PC-3 (cell line): ENCODE data around the gene TOM1L2. TPM values are rescaled to one million over a fixed set of nuclear protein-coding genes. Genes with fewer than 3 reads are reported as not detected.

ENCODE experiments used
- ATAC-seq: fragments of 200-7000 bp; cut with Tn5 transposase; 2 replicates; pipeline ENCODE4 v1.9.1; 2020; ENCODE audit warnings: mild to moderate bottlenecking, moderate library complexity
- BruUV-seq: library from RNA; stranded (reverse); fragments of 400-500 nt; replicated peaks from 2 replicates; lab custom pipeline; 2021; lab: Mats Ljungman, UMichigan
- CTCF ChIA-PET: fragments of 300-600 bp; sonication (Branson Sonifier 250); formaldehyde crosslinking; loops from one replicate; lab custom pipeline; 2022; ENCODE audit warnings: antibody characterized with exemption; lab: Charles Lee
- POLR2A ChIA-PET: fragments of 300-600 bp; sonication (Branson Sonifier 250); formaldehyde crosslinking; loops from one replicate; lab custom pipeline; 2022; ENCODE audit warnings: antibody characterized with exemption; ENCODE audit not compliant: unreplicated experiment; lab: Charles Lee
- DNase-seq: peaks from one replicate; pipeline ENCODE4 v3.0.0-alpha.2; 2015
- H2AFZ ChIP-seq: fragments of 300-600 bp; sonication (generic); 2 replicates; pipeline ENCODE4 v1.6.0; 2016; ENCODE audit warnings: antibody characterized with exemption, low read length
- H3F3A ChIP-seq: fragments of 300-600 bp; sonication (generic); one replicate; pipeline ENCODE4 v1.6.0; 2017; ENCODE audit warnings: antibody characterized with exemption, low read length, control low read depth, mild to moderate bottlenecking; ENCODE audit not compliant: unreplicated experiment
- H3K27ac ChIP-seq: fragments of 300-600 bp; sonication (generic); 2 replicates; pipeline ENCODE4 v1.5.1; 2016; ENCODE audit warnings: mild to moderate bottlenecking, low read length
- H3K27me3 ChIP-seq: fragments of 300-600 bp; sonication (generic); 2 replicates; pipeline ENCODE4 v1.6.1; 2016; ENCODE audit warnings: low read length, mixed read lengths
- H3K36me3 ChIP-seq: fragments of 300-600 bp; sonication (generic); 2 replicates; pipeline ENCODE4 v1.6.1; 2016; ENCODE audit warnings: low read depth, mixed run types, low read length, mixed read lengths
- H3K4me1 ChIP-seq: fragments of 300-600 bp; sonication (generic); 2 replicates; pipeline ENCODE4 v1.5.1; 2016; ENCODE audit warnings: low read length; ENCODE audit not compliant: insufficient read depth
- H3K4me2 ChIP-seq: fragments of 300-600 bp; sonication (generic); 2 replicates; pipeline ENCODE4 v1.6.0; 2016; ENCODE audit warnings: low read length
- H3K4me3 ChIP-seq: fragments of 300-600 bp; sonication (generic); 2 replicates; pipeline ENCODE4 v1.5.1; 2016; ENCODE audit warnings: mild to moderate bottlenecking, low read length, mixed read lengths
- H3K79me2 ChIP-seq: fragments of 300-600 bp; sonication (generic); 2 replicates; pipeline ENCODE4 v1.6.1; 2017; ENCODE audit warnings: low read length, mixed read lengths
- H3K9ac ChIP-seq: fragments of 300-600 bp; sonication (generic); 2 replicates; pipeline ENCODE4 v1.6.0; 2016; ENCODE audit warnings: mild to moderate bottlenecking, low read length
- H3K9me2 ChIP-seq: fragments of 300-600 bp; sonication (generic); replicated peaks from 2 replicates; pipeline ENCODE4 v1.6.1; 2016; ENCODE audit warnings: mixed run types, low read length, mixed read lengths
- H3K9me3 ChIP-seq: fragments of 300-600 bp; sonication (generic); 2 replicates; pipeline ENCODE4 v1.6.1; 2016; ENCODE audit warnings: low read length, mixed read lengths
- H4K20me1 ChIP-seq: fragments of 300-600 bp; sonication (generic); 2 replicates; pipeline ENCODE4 v1.6.1; 2016; ENCODE audit warnings: low read length, mixed read lengths
- EZH2 ChIP-seq: fragments of 300-600 bp; sonication (generic); IDR thresholded peaks from one replicate; pipeline ENCODE4 v1.6.1; 2017; ENCODE audit warnings: antibody characterized with exemption, mild to moderate bottlenecking, low read length; ENCODE audit not compliant: unreplicated experiment
- EZH2phosphoT487 ChIP-seq: fragments of 300-600 bp; sonication (generic); IDR thresholded peaks from 2 replicates; pipeline ENCODE4 v1.6.1; 2018; ENCODE audit warnings: mild to moderate bottlenecking, antibody characterized with exemption, low read length, borderline replicate concordance
- intact Hi-C: fragments of 100-400 bp; cut with micrococcal nuclease; formaldehyde crosslinking; loops from 2 replicates; pipeline ENCODE4 v1.9.0; 2023
- total RNA-seq: library from RNA; depleted of rRNA; stranded (reverse); fragments of >200 nt; gene quantifications from 2 replicates; pipeline ENCODE4 v1.2.3, GENCODE V29; 2014
- TF ChIP-seq, protein P1 (sequence below): fragments of 300-600 bp; sonication (generic); conservative IDR thresholded peaks from 2 replicates; pipeline ENCODE4 v1.5.1; 2017; ENCODE audit warnings: antibody characterized with exemption, low read depth, mild to moderate bottlenecking, low read length

TOM1L2 gene
- total RNA-seq, 1 experiment from 2014 or later = 53.3 TPM

DNA sequence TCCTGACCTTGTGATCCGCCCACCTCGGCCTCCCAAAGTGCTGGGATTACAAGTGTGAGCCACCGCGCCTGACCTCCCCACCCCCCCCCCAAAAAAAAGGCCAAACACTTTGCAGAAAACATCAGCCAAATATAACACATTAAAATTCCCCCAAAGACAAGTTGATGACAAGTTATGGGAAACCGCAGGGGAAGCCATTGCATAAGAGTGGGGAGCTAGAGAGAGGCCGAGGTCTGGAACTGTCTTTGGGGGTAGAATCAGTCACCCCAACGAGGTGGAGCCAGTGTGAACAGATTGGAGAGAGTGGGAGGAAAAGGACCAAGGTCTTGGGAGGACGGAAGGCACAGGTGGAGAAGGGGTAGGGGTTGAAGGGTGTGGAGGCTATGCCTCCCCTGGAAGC is 3.2 kb upstream of the TOM1L2 start:
- H3K9me2 ChIP-seq = no peaks in the 10 kb centered on the region
- H3K4me3 ChIP-seq = no peak overlapping the region
- no peak overlapping the region for H3K4me2 ChIP-seq
- no peak overlapping the region for H3K9ac ChIP-seq
- intact Hi-C loops = no loop called here
- no peaks in the 10 kb centered on the region for H3K36me3 ChIP-seq
- peaks cover 18% of the 10 kb centered on the region for H3K79me2 ChIP-seq
- TF ChIP-seq EZH2phosphoT487 (no peak), EZH2 (no peak)
- TF ChIP-seq, protein P1, sequence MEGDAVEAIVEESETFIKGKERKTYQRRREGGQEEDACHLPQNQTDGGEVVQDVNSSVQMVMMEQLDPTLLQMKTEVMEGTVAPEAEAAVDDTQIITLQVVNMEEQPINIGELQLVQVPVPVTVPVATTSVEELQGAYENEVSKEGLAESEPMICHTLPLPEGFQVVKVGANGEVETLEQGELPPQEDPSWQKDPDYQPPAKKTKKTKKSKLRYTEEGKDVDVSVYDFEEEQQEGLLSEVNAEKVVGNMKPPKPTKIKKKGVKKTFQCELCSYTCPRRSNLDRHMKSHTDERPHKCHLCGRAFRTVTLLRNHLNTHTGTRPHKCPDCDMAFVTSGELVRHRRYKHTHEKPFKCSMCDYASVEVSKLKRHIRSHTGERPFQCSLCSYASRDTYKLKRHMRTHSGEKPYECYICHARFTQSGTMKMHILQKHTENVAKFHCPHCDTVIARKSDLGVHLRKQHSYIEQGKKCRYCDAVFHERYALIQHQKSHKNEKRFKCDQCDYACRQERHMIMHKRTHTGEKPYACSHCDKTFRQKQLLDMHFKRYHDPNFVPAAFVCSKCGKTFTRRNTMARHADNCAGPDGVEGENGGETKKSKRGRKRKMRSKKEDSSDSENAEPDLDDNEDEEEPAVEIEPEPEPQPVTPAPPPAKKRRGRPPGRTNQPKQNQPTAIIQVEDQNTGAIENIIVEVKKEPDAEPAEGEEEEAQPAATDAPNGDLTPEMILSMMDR = no peak
- H4K20me1 ChIP-seq = no peaks in the 10 kb centered on the region
- no peak for ATAC-seq
- BruUV-seq = no TSS peak
- no peak for DNase-seq
- ChIA-PET POLR2A (no interaction called here), CTCF (interaction anchor here (0.7 kb wide), 1 partner anchor 24 kb away, joined by 10 read pairs; no protein-coding TSS in a partner anchor)
- H3K4me1 ChIP-seq = peaks cover 10% of the 10 kb centered on the region
- H3K27me3 ChIP-seq = no peaks in the 10 kb centered on the region
- no peaks in the 10 kb centered on the region for H3F3A ChIP-seq
- H3K9me3 ChIP-seq = no peaks in the 10 kb centered on the region
- H3K27ac ChIP-seq = no peak overlapping the region
- no peak overlapping the region for H2AFZ ChIP-seq

DNA sequence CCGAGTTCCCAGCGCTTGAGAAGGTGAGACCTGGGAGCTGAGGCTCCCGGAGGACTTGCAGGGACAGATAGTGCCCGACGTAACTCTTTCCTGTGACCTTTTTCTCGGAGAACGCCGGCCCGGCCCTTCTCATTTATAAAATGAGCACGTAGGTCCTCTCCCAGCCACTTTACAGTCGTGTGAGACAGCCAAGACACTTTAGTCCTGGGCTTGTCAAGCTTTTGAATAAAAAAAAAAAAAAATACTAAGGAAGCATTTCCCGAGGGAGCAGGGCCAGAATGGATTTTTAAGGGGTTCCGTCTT is 703 bp upstream of the TOM1L2 start:
- POLR2A ChIA-PET = interaction anchor here (0.7 to 1.1 kb wide), 6 partner anchors 15 to 622 kb away, joined by 3 to 12 read pairs (median 4); no protein-coding TSS in a partner anchor
- peaks cover 43% of the 10 kb centered on the region for H3K79me2 ChIP-seq
- peak overlapping the region; percentile 30 for H3K27ac ChIP-seq
- H3F3A ChIP-seq = no peaks in the 10 kb centered on the region
- no peaks in the 10 kb centered on the region for H3K27me3 ChIP-seq
- H4K20me1 ChIP-seq = no peaks in the 10 kb centered on the region
- TSS peak; percentile 88 for BruUV-seq
- H2AFZ ChIP-seq = peak overlapping the region; percentile 71
- peak overlapping the region; percentile 57 for H3K9ac ChIP-seq
- no peaks in the 10 kb centered on the region for H3K36me3 ChIP-seq
- H3K4me2 ChIP-seq = peak overlapping the region; percentile 87
- intact Hi-C loops = loop anchor here (1.0 kb wide), 2 partner anchors 52 to 60 kb away; no protein-coding TSS in a partner anchor
- H3K4me3 ChIP-seq = peak overlapping the region; percentile 70
- DNase-seq = no peak
- ATAC-seq = no peak
- CTCF ChIA-PET = interaction anchor here (1.1 to 1.9 kb wide), 3 partner anchors 52 to 82 kb away, joined by 4 to 6 read pairs (median 6); no protein-coding TSS in a partner anchor
- no peaks in the 10 kb centered on the region for H3K9me2 ChIP-seq
- no peaks in the 10 kb centered on the region for H3K9me3 ChIP-seq
- peaks cover 13% of the 10 kb centered on the region for H3K4me1 ChIP-seq
- TF ChIP-seq EZH2 (no peak), EZH2phosphoT487 (no peak)
- TF ChIP-seq, protein P1 = no peak
